GM18507 (cell line): Measurements from ENCODE around the gene DPYSL4.
A peak's percentile ranks its signal among the peaks of the same experiment; 100 is the strongest.

Experiments
- DNase-seq: peaks from one replicate; pipeline ENCODE4 v3.0.0; 2011; ENCODE audit warnings: low read depth; ENCODE audit not compliant: insufficient read length; ENCODE audit errors: extremely low spot score
- FAIRE-seq: peaks from 2 replicates; lab custom pipeline; 2011; peaks lifted over from hg19 to GRCh38; lab: Jason Lieb, UNC

DPYSL4 gene

GRCh38 chr10:132189016-132189415 is 2.3 kb downstream of the DPYSL4 start:
- FAIRE-seq = no peak

GRCh38 chr10:132189810-132190422 is 3.2 kb downstream of the DPYSL4 start:
- DNase-seq (no peak), FAIRE-seq (no peak)

More at GRCh38 chr10:132189016-132189415, 2.3 kb downstream of the DPYSL4 start:
- no peak for DNase-seq

GRCh38 chr10:132192076-132192975 is 5.6 kb downstream of the DPYSL4 start:
- FAIRE-seq (no peak), DNase-seq (no peak)

- DNase-seq (no peak), FAIRE-seq (no peak)
Measured at GRCh38 chr10:132192991-132193665, 6.4 kb downstream of the DPYSL4 start.

GRCh38 chr10:132193907-132194552 is 7.3 kb downstream of the DPYSL4 start:
- DNase-seq (peak; percentile 23), FAIRE-seq (no peak)

GRCh38 chr10:132194726-132195125 is 8.0 kb downstream of the DPYSL4 start:
- FAIRE-seq (no peak), DNase-seq (no peak)

GRCh38 chr10:132195366-132196075 is 8.8 kb downstream of the DPYSL4 start:
- no peak for FAIRE-seq

GRCh38 chr10:132196178-132197113 is 9.7 kb downstream of the DPYSL4 start:
- FAIRE-seq (no peak), DNase-seq (no peak)

More at GRCh38 chr10:132195366-132196075, 8.8 kb downstream of the DPYSL4 start:
- DNase-seq = no peak

GRCh38 chr10:132197271-132198067 is 10.7 kb downstream of the DPYSL4 start:
- FAIRE-seq (no peak), DNase-seq (no peak)

- DNase-seq = no peak
- no peak for FAIRE-seq
Measured at GRCh38 chr10:132198068-132198370, 11.3 kb downstream of the DPYSL4 start.

- FAIRE-seq (no peak), DNase-seq (no peak)
Measured at GRCh38 chr10:132198381-132199181, 11.8 kb downstream of the DPYSL4 start.

- no peak for FAIRE-seq
- DNase-seq = no peak
Measured at GRCh38 chr10:132199268-132199853, 12.6 kb downstream of the DPYSL4 start.

- DNase-seq (no peak), FAIRE-seq (no peak)
Measured at GRCh38 chr10:132199854-132200311, 13.1 kb downstream of the DPYSL4 start.

GRCh38 chr10:132200344-132201110 is 13.8 kb downstream of the DPYSL4 start:
- DNase-seq (no peak), FAIRE-seq (no peak)

- no peak for FAIRE-seq
- DNase-seq = no peak
Measured at GRCh38 chr10:132201111-132201969, 14.6 kb downstream of the DPYSL4 start.
